Activated CD8-positive, alpha-beta memory T cell treated with anti-CD3 and anti-CD28 coated beads, Interleukin-2, amount 50 U/mL, for 24 hours (primary cell): ENCODE data around the gene LLCFC1.
"Not testable (repeated sequence)": the region's sequence is repeated elsewhere in the genome, so short reads cannot be mapped to it uniquely, and the experiment has no call there.

ENCODE experiments used
- DNase-seq: peaks from one replicate; pipeline ENCODE4 v3.0.0-alpha.2; 2020; ENCODE audit errors: extremely low read depth

Gene LLCFC1

GRCh38 chr7:142942746-142943145 is 3.5 kb downstream of the LLCFC1 start:
- no peak for DNase-seq

DNA sequence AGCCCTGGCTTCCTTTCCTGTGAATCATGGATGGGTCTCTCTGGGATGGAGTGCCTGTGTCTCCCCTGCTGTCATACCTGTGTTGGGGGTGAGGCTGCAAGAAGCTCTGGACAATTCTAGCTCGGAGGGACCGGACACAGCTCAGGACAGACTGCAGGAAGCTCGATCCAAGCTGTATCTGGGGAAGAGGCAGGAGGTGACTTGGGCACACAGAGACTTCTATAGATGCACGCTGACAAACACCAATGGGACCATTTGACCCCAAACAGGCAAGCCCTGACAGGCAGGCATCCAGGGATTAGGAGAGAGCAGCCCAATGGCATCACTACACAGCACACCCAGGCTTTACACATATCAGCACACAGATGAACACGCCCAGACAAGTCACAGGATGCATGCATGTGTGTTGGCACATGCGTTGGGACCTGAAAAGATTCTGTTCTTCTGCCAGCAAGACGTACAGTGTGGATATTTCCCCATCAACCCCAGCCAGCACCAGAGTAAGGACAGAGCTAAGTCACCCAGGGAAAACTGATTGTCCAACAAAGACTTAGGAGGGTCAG is 4.5 kb downstream of the LLCFC1 start:
- no peak for DNase-seq

- no peak for DNase-seq
Measured at GRCh38 chr7:142945001-142945400, 5.7 kb downstream of the LLCFC1 start.

DNA sequence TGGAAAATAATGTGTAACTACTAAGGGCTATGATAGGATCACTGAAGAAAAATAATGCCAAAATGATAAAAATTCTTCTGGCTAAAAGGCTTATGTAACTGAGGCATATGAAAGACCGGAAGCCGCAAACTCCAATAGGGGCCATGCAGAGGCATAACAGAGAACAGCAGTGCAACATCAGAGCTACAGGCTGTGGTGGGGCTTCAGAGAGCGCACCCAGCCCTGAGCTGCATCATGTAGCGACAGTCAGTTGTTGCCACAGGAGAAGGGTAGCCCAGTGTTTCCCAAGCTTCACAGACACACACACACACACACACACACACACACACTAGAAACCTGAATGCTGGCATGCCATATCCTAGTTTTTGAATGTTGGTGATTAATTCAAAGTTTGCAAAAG is 9.3 kb downstream of the LLCFC1 start:
- no peak for DNase-seq

DNA sequence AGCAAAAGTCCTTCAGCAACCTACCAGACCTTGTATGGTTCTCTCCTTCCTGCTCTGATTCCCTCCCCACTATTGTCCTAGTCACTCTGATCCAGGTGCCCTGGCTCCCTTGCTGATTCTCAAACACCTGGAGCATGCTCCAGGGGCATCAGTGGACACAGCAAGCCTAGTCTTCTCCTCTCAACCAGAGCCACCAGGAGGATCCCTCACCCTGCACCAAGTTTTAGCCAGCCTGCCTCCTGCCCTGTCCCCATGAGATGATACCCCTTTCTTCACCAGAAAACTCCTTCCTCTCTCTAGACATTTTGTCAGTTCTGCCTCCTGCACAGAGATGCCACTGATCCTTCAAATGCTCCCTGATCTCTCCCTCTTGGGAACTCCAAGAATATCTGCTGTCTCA is 11.0 kb downstream of the LLCFC1 start:
- DNase-seq: no peak

DNA sequence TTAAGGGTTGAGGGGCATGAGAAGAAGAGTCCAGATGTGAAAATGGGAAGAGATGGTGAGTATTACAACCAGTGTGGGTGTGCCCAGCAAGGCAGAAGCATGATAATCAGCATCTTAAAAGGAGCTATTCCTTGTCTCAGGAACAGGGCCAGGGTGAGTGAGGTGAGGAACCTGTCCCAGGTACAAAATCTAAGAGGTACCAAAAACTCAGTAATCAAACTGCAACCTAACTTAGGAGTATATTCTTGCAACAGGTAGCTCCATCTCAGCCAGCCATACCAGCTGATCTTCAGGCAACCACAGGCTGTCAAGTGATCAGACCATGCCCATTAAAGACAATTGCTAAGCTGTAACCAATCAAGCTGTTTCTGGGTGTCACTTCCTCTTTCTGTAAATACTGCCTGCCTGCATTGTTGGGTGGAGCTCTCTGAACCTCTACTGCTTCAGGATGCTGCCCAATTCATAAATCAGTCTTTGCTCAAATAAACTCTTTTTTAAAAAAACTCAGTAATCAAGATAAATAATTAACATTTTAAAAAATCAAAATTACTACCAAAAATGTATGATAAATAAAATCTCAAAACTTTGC is 15.5 kb downstream of the LLCFC1 start:
- no peak for DNase-seq

DNA sequence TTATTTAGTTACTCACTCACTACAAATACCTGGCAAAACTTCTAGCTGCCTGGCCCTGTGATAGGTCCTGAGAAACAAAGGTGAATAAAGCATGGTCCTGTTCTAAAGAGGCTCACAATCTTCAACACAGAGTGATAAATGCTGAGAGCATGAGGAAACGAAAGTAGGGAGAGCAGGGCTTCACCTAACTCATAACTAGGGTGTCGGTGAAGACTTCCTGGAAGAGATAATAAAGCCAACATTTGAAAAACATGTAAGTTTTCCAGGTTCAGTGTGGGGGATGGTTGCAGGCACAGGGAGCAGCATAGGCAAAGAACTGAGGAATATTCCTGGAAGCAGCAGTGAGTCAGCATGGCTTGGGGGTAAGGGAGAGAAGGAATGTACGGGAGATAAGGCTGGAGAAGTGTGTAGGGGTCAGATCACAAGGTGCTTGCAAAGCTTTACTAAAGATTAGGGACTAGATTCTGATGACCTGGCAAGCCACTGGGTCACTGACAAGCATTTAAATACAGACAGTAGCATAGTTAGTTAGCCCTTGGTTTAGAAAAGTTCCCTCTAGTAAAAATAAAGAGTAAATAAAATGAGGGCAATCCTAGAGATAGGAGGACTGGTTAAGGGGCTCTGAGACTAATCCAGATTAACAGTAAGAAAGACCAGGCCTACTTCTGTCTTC is 17.8 kb downstream of the LLCFC1 start:
- DNase-seq: no peak

- no peak for DNase-seq
Measured at GRCh38 chr7:142957723-142958122, 18.4 kb downstream of the LLCFC1 start.

DNA sequence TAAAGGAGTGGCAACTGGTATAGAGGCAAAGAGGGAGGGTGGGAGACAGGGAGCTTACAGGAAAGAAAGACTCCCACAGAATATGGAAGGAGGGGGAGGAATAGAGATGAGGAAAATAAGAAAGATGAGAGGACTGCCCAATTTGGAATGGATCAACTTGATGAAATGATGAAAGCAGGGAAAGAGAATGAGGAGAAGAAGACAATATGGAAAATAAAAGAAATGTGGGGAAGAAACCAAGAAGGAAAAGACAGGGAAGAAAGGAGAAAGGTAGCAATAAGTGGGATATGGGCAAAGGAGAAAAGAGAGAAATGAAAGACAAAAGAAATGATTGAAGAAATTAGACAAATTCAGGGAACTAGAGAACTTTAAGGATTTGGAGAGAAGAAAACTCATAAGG is 19.9 kb downstream of the LLCFC1 start:
- DNase-seq: no peak

DNA sequence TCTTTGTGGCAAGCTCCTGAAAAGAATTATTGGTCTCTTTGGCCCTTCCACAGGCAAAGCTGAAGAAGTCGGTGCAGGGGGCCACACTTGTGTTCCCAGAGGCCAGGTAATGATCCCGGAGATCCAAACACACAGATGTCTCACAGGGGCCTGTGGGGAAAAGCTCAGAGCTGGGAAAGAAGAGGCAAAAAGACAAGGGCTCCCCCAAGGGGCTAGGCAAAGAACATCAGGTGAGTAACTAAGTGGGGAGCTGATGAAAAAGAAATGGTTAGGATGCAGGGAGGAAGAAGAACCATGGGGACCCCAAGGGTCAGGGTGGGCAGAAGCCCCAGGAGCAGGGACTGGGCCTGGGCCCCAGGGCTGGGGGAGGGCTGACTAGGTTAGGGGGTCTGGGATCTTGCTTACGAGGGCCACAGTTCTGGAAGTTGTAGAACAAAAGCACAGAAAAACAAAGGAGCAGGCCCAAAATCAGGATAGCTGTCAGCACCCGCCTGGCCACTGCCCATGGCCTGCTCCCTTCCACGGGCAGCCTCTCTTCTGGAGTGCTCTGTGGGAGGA is 21.8 kb downstream of the LLCFC1 start:
- no peak for DNase-seq

GRCh38 chr7:142961595-142961972 is 22.3 kb downstream of the LLCFC1 start:
- no peak for DNase-seq

- DNase-seq: no peak
Measured at GRCh38 chr7:142961973-142962926, 23.0 kb downstream of the LLCFC1 start, which contains the start of gene KEL. Gene KEL (minus strand): TSS chr7:142962363. CDS start chr7:142962206, 157 bp downstream.

GRCh38 chr7:142962991-142963390 is 23.7 kb downstream of the LLCFC1 start:
- no peak for DNase-seq

- no peak for DNase-seq
Measured at GRCh38 chr7:142963993-142964392, 24.7 kb downstream of the LLCFC1 start.

DNA sequence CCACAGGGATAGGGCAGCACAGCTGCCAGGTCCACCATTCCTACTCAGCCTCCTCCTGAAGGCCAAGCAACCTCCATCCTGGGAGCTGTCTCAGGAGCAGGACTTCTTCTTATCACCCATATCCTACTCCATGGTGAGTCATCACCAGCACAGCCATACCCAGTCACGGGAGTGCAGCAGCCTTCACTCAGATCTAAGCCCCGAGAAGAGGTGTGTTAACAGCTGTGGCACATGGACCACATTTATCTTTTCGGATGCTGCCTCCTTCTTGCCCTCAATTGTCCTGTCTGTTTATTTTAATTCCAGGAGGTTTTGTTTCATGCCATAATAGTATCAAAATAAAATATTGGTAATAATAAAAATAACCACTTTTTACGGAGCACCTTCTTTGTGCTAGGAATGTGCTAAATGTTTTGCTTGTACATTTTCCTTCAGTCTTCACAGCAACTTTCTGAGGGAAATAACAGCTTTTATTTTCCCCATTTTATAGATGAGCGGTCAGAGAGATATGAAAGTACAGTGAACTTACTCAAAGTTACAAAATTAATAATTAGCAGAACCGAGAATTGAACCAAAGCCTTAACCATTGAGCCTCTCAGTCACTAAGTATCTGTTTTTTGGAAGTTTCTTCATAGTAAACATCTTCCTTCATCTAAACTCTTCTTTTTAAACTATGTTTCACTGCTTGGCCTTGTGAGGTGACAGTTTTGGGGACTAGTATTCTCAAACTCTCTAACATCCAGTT is 25.4 kb downstream of the LLCFC1 start:
- DNase-seq: no peak

DNA sequence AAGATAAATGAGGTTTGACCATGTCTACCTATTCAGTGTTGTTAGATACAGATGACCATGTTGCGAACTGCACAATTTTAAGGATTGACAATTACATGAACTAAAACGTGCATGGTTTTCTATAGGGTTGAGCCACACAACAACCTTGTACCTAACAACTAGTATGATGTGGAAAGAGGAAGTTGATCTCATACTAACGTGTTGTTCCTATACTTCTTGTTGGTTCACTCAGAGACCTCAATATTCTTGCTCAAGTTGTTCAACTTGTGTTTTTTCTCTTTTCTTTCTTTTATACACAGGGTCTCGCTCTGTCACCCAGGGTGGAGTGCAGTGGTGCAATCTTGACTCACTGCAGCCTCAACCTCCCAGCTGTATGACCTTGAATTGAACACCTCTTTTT is 28.9 kb downstream of the LLCFC1 start:
- no peak for DNase-seq

GRCh38 chr7:142969183-142969582 is 29.9 kb downstream of the LLCFC1 start:
- no peak for DNase-seq

- no peak for DNase-seq
Measured at GRCh38 chr7:142974626-142975025, 35.3 kb downstream of the LLCFC1 start.

- not testable (repeated sequence) for DNase-seq
Measured at GRCh38 chr7:142978402-142978801, 39.1 kb downstream of the LLCFC1 start.

- DNase-seq: no peak
Measured at GRCh38 chr7:142983825-142984224, 44.5 kb downstream of the LLCFC1 start.

GRCh38 chr7:142984297-142984696 is 45.0 kb downstream of the LLCFC1 start:
- no peak for DNase-seq
